Activated CD4-positive, alpha-beta T cell treated with anti-CD3 and anti-CD28 coated beads for 24 hours (primary cell): Measurements from ENCODE around the gene POLRMT.

ENCODE experiments used
- DNase-seq, 2 donors: peaks; one replicate each; pipeline ENCODE4 v3.0.0-alpha.2; 2020; ENCODE audit warnings: low read depth in 2 of 2

The POLRMT gene

GRCh38 chr19:662962-663681, 29.8 kb upstream of the POLRMT start, which contains the start of gene RNF126:
Gene RNF126 (minus strand): TSS chr19:663214. CDS start chr19:663121, 93 bp downstream.
- DNase-seq = peak; percentile 96 to 97

DNA sequence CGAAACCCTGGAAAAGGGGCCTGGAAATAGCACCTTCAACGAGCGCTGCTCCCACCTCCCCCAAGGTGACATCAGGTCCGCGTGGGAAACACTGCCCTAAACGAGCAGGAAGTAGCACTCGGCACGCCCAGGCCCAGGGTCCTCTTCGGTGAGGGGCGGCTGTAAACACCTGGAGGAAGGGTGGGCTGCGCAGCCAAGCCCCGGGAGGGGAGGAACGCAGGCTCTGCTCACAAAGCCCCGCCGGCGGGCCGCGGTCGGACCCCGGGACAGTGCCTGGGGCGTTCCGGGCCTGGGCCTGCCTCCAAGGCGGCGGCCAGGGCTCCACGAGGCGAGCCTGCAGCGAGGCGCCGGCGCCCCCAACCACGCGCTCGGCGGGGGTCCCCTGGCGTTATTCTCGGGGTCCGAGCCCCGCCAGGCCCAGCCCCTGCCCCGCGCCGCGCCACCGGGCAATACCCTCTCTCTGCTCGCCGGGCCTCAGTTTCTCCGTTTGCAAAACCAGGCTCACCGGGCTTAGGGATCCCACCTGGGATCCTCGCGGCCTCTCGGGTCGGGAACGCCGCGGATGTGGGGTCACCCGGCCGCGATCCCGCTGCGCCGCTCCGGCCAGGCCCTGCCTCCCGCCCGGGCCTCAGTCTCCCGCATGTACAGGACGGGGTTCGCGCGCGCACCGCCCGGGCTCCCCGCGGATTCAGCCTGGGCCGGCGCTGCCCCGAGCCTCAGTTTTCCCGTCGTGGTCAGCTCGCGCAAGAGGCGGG, 29.0 kb upstream of the POLRMT start:
- DNase-seq = peak; percentile 47 to 56

GRCh38 chr19:661427-662196, 28.3 kb upstream of the POLRMT start:
- peak; percentile 45 to 52 for DNase-seq

GRCh38 chr19:660793-661426, 27.6 kb upstream of the POLRMT start:
- DNase-seq = no peak

- no peak for DNase-seq
Observed at GRCh38 chr19:658916-659839, 25.8 kb upstream of the POLRMT start.

GRCh38 chr19:658059-658839, 24.9 kb upstream of the POLRMT start:
- no peak for DNase-seq

GRCh38 chr19:657611-658010, 24.3 kb upstream of the POLRMT start:
- no peak for DNase-seq

GRCh38 chr19:656751-657559, 23.6 kb upstream of the POLRMT start:
- DNase-seq = no peak

GRCh38 chr19:655691-656090, 22.4 kb upstream of the POLRMT start:
- DNase-seq = no peak

DNA sequence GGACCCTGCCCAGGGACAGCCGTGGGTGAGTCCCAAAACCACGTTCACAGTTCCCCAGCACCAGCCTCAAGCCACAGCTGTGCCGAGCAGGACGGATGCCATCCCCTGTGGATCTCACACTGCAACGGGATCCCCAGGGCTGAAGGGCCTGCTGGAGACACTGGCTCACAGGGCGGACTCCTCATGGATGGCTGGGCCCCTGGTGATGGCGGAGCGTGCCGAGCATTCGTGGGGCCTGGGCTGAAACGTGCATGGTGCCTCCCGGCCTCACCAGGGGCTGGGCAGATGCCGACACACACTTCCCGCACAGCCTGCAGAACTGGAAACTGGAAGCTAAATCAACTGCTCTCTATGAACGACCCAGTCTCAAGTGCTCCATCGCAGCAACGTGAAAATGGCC, 20.1 kb upstream of the POLRMT start:
- no peak for DNase-seq

DNA sequence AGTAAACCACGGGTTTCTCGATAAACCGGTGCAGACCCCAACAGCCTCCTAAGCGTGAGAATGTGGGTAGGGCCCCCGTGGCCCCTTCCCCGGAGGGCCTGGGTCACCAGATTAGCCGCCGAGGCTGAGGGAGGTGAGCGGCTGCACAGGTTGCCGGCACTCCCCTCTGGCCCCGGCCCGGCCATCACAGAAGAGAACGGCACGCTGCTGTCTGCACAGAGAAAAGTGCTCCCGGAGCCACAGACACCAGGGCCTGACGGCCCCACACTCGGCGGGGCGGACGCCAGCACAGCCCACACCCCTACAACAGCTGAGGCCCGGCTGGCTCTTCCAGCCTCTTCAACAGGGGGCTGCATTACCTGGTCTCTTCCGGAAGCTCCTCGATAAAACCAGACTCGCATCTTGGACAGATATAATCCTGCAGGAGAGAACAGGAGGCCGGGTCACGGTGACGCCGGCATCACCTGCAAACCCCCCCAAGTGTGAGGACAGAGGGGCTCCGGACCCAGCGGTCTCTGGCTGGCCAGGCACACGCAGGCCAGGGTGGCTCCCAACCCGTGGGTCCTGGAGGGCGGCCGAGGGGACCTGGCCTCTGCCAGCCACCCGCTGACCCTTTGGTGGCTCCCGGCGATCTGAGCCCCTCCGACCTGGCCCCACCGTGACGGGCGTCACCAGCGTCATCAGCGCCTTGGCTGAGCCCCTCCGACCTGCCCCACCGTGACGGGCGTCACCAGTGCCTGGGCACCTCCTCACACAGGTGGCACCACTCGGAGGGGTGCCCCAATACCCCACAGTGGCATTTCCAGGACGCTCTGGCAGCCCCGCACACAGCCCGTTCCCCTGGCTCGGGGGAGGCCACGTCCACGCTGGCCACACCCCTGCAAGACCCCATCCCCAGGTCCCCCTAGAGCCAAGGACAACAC, 19.4 kb upstream of the POLRMT start:
- no peak for DNase-seq

DNA sequence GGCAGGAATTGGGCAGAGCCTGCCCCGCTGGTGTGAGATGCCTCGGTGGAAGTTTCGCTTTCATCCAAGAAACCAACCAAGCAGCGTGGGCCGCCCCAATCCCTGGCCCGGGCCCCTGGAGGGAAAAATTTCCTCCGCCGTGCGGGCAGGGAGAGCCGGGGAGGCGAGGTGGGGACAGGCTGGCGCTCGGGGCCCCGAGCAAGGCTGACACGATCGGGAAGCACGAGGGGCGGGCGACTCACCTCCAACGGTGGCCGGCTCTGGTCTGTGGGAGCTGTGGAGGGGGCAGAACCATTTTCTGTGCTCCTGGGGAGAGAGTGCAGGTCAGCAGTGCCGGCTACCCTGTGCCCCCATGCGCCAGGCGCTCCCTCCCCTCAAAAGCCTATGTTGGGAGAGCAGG, 18.7 kb upstream of the POLRMT start:
- no peak for DNase-seq

DNA sequence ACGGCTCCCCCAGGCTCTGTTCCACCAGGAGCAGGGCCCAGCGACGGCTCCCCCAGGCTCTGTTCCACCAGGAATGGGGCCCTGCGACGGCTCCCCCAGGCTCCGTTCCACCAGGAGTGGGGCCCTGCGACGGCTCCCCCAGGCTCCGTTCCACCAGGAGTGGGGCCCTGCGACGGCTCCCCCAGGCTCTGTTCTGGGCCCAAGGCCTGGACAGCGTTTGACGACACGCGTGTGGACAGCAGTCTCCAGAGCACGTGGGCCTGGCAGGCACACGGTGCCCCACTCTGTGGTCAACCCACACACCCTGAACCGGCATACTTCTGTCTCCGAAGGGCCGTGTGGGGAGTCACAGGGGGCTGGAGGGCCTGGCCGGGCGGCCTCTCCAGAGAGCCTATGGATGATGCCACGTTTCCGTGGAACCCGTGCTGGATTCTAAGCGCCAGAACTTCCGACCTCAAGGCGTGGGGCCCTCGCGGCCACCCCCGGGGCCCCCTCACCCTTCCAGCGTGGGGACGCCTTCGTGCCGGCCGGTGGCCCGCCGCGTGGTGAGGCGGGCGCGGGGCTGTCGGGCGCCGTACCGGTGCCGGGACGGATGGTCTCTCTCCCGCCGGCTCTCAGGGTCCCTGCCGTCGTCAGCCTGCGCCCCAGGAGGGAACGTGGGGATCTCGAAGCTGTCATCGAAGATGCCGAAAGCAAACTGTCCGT, 17.9 kb upstream of the POLRMT start:
- DNase-seq = no peak

GRCh38 chr19:650121-650520, 16.8 kb upstream of the POLRMT start:
- DNase-seq = no peak

- no peak for DNase-seq
Observed at GRCh38 chr19:648904-649801, 15.8 kb upstream of the POLRMT start.

DNA sequence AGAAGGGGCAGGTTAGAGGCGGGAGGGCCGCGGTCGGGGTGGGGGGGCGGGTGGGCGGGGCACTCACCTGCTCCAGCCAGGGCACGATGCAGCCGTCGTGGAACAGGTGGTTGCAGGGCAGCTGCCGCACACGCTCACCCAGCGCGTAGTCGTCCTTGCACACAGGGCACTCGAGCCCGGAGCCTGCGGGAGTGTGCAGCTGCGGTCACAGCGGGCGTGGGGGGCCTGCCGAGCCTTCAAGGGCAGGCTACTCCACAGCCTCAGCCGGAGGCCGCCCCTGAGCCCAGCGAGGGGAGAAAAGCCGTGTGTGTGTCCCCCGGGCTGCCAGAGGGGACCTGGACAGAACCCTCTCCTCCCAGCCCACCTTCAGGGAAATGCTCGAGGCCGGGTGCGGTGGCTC, 15.0 kb upstream of the POLRMT start:
- no peak for DNase-seq
